ENCODE results near the gene CERK.
"Not testable (repeated sequence)": the region's sequence is repeated elsewhere in the genome, so short reads cannot be mapped to it uniquely, and the experiment has no call there.

DNA sequence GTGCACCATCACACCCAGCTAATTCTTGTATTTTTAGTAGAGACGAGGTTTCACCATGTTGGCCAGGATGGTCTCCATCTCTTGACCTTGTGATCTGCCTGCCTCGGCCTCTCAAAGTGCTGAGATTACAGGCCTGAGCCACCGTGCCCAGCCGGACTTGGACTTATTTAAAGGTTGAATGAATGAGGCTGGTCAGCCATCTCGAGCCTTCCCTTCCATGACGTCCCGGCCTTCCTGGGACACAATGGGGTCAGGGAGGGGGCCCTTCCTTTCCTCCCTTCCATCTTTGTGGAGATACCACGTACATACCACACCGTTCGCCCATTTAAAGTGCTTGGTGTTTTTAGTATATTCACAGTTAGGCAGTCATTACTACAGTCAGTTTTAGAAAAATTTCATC is 44.1 kb upstream of the CERK start:
- TF ChIP-seq, protein P1, sequence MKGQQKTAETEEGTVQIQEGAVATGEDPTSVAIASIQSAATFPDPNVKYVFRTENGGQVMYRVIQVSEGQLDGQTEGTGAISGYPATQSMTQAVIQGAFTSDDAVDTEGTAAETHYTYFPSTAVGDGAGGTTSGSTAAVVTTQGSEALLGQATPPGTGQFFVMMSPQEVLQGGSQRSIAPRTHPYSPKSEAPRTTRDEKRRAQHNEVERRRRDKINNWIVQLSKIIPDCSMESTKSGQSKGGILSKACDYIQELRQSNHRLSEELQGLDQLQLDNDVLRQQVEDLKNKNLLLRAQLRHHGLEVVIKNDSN (IDR thresholded peaks at IDR 0.05; ENCODE audit: borderline replicate concordance, low read depth): not testable (repeated sequence)
- TF ChIP-seq FOXM1 (IDR thresholded peaks at IDR 0.05; ENCODE audit: low read depth); CTCF (IDR thresholded peaks at IDR 0.05); REST (IDR thresholded peaks at IDR 0.05; ENCODE audit: low read depth, low read length); RAD21 (IDR thresholded peaks at IDR 0.05; ENCODE audit: low read length): not testable (repeated sequence)
- TF ChIP-seq, protein P2, sequence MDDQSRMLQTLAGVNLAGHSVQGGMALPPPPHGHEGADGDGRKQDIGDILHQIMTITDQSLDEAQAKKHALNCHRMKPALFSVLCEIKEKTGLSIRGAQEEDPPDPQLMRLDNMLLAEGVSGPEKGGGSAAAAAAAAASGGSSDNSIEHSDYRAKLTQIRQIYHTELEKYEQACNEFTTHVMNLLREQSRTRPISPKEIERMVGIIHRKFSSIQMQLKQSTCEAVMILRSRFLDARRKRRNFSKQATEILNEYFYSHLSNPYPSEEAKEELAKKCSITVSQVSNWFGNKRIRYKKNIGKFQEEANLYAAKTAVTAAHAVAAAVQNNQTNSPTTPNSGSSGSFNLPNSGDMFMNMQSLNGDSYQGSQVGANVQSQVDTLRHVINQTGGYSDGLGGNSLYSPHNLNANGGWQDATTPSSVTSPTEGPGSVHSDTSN (IDR thresholded peaks at IDR 0.05): not testable (repeated sequence)
